M059J (cell line): ENCODE data around the gene DHX58. TPM values are rescaled to one million over a fixed set of nuclear protein-coding genes. Genes with fewer than 3 reads are reported as not detected.

Experiments
- DNase-seq: peaks from one replicate; pipeline ENCODE4 v3.0.0-alpha.2; 2012; ENCODE audit warnings: low read depth
- total RNA-seq: library from RNA; depleted of rRNA; stranded (reverse); fragments of >200 nt; shearing (Covaris generic); gene quantifications from 2 replicates; pipeline ENCODE4 v1.2.3, GENCODE V29; 2014

The DHX58 gene
- total RNA-seq, 1 experiment from 2014 or later, result 22.3 TPM

DNA sequence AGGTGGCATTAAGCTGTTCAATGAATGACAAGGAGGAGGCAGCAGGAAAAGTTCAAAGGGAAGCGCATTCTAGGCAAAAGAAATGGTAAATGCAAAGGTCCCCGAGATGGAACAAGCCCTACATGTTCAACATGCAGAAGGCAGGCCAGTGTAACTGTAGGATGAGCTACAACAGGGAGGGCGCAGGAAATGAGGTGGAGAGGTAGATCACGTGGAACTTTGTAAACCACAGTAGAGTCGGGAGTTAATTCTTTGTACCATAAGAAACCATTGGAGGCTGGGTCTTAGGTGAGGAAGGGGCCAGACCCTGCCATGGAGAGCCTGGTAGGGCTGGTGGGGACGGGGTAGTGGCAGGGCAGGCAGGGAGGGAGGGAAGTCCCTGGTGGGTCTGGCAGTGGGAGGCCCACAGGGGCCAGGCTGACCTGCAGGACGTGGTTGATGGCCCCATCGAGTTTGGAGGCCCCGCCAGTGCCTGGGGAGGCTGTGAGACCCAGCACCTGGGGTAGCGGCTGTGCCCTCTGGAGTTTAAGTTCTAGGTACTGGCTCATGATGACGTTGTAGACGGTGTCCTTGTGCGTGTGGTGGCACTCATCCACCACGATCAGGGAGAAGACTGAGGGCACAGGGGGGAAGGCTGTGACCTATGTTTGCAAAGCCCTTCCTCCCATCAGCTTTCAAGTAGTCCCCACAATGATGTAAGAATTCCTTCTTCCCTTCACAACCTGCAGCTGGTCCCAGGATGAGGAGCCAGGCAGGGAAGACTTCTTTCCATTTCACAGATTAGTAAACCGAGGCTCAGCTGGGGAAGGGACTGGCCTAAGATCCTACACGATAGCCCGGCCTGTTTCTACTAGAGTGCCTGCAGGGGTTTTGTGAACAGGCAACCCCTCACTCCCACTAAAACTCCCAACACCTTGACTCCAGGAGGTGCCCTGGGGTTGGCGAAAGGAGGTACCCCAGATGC, 1.9 kb downstream of the DHX58 start:
- no peak for DNase-seq

DNA sequence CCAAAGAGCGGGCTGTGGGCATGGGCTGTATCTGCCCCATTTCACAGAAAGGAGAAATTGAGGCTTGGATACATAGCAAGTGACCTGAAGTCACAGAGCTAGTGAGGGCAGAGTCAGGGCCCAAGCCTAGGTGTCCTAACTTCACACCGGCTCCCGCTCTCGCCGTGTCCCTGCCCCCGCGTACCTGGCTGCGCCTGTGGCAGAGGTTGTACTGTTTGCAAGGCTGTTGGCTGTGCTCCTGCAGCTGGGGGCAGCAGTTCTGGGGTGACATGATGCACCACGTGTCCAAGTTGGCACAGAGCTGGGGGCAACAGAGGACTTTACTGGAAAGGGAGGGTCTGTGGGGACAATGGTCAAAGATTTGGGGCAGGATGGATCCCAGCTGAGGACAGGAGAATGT, 3.4 kb downstream of the DHX58 start:
- DNase-seq, result no peak

- no peak for DNase-seq
These were observed 4.6 kb downstream of the DHX58 start for GRCh38 chr17:42107597-42108576.

GRCh38 chr17:42107124-42107523, 5.4 kb downstream of the DHX58 start:
- DNase-seq, result no peak

DNA sequence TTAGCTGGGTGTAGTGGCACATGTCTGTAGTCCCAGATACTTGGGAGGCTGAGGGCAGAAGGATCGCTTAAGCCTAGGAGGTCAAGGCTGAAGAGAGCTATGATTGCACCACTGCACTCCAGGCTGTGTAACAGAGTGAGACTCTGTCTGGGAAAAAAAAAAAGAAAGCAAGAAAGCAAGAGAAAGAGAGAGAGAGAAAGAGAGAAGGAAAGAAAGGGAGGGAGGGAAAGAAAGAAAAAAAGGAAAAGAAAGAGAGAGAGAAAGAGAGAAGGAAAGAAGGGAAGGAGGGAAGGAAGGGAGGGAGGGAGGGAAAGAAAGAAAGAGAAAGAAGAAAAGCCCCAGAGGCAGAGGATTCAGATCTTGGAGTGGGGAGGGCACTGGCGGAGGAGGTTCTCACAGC, 6.5 kb downstream of the DHX58 start:
- DNase-seq, result no peak

GRCh38 chr17:42104264-42104663, 8.2 kb downstream of the DHX58 start:
- no peak for DNase-seq

DNA sequence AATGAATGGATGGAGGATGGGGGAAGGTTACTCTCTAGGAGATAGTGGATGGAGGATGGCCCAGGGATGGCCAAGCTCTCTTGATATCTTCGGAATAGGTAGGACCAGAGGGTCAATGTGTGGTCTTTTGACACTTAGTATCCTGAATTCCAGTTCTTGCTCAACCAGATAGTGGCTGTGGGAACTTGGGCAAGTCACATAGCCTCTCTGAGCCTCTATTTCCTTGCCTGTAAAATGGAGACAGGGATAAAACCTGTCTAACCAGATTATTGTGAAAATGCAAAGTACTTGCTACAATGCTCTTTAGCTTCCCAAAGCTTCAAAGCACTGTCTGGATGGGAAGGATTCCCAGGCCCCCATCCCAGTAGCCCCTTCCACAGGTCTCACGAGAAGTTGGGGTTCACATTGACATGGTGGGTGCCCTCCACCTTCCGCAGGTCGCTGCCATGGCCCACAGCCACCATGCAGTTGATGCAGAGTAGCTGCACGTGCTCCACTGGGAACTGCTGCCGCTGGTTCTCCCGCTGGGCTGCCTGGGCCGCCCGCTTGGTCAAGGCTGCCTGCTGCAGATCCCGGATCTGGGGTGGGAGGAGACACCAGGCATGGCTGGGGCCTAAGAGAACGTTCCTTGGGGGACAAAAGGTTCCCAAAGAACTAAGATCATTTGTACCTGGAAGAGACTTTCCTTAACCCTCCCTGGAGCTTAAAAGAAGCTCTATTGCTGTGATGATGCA, 9.1 kb downstream of the DHX58 start:
- no peak for DNase-seq

DNA sequence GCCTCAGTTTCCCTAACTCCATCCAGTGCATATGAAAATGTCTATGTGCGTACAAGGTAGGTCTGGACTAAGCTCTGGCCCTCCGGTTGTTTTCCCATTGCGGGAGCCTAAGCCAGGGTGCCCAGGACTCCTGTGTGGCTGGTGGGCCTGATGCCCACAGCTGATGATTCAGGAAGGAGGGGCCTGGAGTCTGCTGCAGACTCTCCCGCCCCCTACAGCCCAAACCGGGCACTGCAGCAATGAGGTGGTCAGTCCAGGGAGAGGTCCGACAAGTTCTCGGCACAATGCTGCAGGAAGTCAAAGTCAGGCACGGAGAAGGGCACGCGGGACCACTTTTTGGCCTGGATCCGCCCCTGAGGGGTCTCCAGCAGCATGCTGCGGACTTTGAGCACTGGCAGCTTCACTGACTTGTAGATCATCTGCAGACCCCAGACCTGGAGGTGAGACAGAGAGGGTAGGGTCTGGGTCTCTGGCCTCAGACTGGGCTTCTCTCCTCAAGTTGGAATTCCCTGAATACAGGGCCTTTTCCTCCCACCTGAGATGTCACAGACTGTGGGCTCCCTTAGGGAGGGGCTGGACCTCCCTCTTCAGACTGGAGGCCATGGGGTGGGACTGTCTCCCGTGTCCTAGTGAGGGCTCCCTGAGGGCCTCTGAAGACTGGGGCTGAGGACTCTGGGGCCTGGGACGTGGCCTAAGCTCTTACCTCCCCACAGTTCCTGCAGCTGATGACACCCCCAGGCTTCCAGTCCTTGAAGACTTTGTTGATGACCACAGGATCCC, 10.8 kb downstream of the DHX58 start:
- DNase-seq, result peak; percentile 46

DNA sequence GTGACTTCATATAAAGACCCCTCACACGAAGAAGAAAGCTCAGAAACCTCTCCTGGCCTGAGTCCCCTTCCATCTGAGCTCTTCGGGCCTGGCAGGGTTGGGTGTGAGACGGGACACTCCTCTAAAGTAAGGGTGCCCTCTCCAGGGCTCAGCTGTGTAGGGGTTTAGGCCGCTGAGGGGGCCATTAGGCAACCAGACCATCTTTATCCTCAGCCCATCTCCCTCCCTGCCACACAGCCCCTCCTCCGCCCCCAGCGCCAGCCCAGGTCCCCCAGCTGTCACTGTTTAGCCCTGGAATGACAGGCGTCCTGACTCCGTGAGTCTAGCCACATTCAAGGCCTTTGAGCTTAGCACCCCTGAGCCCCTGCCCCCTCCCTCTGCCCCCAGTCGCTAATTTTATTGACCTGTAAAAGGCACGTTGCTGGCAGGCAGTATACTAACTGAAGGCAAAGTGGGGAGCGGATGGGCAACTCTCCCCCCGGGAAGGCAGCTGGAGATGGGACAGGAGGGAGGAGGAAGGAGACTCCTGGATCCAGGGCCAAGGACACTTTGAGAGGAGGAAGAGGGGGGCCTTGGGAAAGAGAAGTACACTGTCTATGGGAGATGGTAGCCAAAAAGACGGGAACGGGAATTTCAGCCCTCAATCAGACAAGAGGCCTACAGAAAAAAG, 13.6 kb downstream of the DHX58 start:
- DNase-seq, result no peak

DNA sequence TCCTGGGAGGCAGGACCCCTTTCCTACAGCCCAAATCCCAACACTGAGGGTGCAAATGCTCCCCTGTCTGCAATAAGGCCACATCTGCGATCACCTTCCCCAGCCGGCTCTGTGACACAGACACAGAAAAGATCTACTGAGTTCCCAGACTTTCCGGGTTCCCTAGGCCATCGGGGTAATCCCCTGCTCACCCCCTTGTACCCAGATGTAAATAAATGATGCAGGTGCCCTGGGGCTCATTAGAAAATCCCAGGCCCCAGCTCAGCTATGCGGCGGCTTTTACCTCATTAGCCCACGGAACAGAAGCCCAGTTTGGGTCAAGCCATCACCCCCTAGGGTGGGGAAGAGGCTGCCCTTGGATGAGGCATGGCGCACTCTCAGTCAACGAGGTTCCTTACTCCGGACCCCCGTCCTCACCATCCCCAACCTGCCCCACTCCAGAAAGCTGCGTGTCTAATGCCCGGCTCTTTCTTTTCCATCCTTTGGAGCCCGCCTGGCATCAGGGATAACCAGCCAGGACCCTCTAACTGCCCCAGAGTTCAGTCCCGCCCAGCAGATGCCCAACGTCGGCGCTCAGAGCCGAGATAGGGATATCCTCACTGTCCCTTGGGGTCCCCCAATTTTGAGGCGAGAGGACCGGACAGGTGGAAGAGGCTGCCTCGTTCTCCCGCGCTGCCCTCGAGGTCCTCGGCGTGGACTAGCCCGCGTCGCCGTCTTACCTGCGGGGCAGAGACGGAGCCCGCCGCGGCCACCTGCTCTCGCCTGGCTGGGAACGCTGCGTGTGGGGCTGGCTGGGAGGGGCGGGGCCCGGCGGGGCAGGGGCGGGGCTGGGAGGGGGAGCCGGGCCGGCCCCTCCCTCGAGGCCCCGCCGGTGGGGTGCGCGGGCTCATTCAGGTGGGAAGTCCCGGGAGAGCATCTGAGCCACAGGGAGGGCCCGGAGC, 14.6 kb downstream of the DHX58 start, which contains the start of gene ZNF385C:
Gene ZNF385C, minus strand, starts transcription at position 783 of the 941 bp plus-strand sequence. CDS start 35,417 bp downstream, outside the sequence.
- DNase-seq, result no peak

DNA sequence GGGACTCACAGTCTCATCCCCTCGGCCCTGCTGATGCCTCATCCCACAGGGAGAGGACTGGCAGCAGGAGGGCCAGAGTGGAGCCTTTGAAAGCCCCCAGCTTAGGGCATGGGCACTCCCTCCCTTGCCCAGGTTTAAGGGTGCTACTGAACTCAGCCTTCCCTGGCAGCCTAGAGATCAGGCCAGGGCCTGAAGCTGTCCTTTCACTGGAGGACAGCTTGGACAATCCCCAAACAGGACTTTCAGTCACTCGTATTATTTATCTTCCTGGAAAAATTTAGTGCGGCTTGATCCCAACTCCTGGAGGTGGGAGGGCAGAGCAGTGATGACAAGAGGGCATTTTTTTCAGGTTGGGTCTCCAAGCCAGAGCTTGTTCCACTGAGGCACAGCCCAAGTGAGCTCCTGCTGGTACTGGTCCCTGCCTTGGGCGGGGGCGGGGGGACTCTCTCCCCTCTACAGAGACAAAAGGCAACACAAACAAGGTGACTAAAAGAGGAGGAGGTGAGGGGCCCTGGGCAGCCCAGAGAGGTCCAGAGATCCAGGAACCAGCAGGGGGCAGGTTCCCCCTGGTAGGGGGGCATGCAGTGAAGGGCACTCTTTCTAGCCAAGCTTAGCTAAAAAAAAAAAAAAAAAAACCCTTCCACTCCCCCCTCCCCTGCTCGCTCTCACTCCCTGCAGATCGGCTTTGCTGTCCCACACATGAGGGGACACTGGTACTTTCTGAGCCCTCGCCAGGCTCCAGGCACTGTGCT, 16.0 kb downstream of the DHX58 start:
- no peak for DNase-seq

GRCh38 chr17:42094375-42095069, 18.0 kb downstream of the DHX58 start:
- no peak for DNase-seq

DNA sequence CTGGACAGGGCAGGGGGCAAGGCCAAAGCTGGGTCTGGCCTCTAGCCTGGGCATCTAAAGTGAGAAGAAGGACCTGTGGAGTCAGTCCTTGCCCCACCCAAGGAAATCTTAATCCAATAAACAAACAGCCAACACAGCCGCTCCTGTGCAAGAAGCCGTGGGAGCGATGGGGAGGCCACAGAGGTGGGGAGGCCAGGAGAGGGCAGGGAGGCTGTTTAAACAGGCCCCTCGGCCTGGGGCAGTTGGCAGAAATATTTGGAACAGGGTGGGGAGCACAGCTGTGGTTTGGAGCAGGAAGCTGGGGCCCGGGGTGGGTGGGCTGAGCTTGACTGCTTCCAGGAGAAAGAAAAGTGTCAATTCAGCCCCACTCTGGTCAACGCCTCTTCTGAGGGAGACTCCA, 19.6 kb downstream of the DHX58 start:
- no peak for DNase-seq

- DNase-seq, result no peak
These were observed 21.3 kb downstream of the DHX58 start for GRCh38 chr17:42090964-42091790.

- no peak for DNase-seq
These were observed 23.8 kb downstream of the DHX58 start for GRCh38 chr17:42088736-42089135.
